Measurements from ENCODE around the gene SIRPB2.

DNA sequence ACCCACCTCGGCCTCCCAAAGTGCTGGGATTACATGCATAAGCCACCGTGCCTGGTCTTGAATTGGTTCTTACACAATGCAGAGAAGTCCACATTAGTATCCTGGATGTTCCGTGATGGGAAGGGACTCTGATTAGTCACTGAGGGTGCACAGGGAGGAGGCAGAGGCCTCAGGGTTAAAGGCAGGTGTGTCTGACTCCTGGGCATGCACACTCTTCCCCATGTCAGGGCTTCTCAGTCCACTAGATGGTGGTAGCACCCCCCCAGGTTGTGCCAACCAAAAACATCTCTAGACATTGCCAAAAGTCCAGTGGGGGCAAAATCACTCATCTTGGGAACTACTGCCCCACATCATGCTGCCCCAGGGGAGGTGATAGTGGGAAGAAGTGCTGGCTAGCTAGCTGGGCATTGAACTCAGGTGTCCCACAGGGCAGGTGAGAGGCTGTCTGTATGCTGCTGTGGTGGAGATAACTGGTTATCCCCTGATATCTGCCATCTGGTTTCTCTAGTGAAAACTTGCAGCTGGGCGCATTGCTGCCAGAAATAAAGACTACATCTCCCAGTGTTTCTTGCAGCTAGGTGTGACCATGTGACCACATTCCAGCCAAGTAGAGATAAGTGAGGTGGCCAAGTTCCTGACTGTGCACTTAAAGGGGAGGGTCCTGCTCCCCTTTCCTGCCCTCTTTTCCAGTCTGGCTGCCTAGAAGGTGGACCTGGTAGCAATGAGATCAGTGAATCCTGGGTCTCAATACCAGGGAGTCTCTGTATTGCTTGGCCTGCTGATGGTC lies 16.2 kb downstream of the SIRPB2 start:
- TF ChIP-seq, protein P1, sequence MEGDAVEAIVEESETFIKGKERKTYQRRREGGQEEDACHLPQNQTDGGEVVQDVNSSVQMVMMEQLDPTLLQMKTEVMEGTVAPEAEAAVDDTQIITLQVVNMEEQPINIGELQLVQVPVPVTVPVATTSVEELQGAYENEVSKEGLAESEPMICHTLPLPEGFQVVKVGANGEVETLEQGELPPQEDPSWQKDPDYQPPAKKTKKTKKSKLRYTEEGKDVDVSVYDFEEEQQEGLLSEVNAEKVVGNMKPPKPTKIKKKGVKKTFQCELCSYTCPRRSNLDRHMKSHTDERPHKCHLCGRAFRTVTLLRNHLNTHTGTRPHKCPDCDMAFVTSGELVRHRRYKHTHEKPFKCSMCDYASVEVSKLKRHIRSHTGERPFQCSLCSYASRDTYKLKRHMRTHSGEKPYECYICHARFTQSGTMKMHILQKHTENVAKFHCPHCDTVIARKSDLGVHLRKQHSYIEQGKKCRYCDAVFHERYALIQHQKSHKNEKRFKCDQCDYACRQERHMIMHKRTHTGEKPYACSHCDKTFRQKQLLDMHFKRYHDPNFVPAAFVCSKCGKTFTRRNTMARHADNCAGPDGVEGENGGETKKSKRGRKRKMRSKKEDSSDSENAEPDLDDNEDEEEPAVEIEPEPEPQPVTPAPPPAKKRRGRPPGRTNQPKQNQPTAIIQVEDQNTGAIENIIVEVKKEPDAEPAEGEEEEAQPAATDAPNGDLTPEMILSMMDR (IDR thresholded peaks at IDR 0.05; ENCODE audit: low read depth, low read length, poor library complexity, severe bottlenecking) = peak; percentile 61
- TF ChIP-seq EZH2phosphoT487 (IDR thresholded peaks at IDR 0.05; ENCODE audit: borderline replicate concordance, low read length) = no peak

All from DOHH2 (cell line).